BE2C (cell line): ENCODE data around the gene ITGB6.

Source experiments
- DNase-seq: peaks from one replicate; pipeline ENCODE4 v3.0.0-alpha.2; 2020
- H3K27me3 ChIP-seq: fragments of 250-450 bp; sonication (Bioruptor Pico); 2 replicates; pipeline ENCODE4 v1.5.1; 2020; ENCODE audit warnings: mild to moderate bottlenecking
- H3K36me3 ChIP-seq: fragments of 250-450 bp; sonication (Bioruptor Pico); 2 replicates; pipeline ENCODE4 v1.5.1; 2020; ENCODE audit warnings: mild to moderate bottlenecking
- H3K4me1 ChIP-seq: fragments of 250-450 bp; sonication (Bioruptor Pico); 2 replicates; pipeline ENCODE4 v1.5.1; 2020
- H3K4me3 ChIP-seq: 2 replicates; pipeline ENCODE4 v1.5.1; 2011; ENCODE audit warnings: low read depth, low read length
- H3K9me3 ChIP-seq: fragments of 250-450 bp; sonication (Bioruptor Pico); 2 replicates; pipeline ENCODE4 v1.5.1; 2020
- TF ChIP-seq, protein P1 (sequence below): IDR thresholded peaks from 2 replicates; pipeline ENCODE4 v1.5.1; 2012; ENCODE audit warnings: mild to moderate bottlenecking, low read depth, low read length

The ITGB6 gene

DNA sequence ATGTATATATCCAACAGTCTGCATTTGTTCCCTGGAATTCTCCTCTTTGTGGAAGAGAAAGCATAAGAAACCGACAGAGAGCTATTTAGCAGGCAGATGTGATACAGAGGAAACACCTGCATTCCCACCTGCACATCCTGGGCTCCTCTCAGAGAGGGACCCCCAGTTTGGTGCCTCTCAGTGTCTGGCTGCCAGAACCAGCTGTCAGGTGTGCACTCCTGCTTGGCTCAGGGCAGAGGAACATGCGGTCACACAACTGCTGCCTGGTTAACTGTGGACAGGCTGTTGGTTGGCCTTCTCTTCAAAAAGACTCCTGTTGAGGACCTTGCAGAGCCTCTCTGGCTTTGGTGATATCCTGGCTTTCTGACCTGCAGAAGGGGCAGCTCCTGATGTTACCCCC, 54.6 kb downstream of the ITGB6 start:
- Histone ChIP-seq H3K9me3 (no peaks in the 10 kb centered on the region), H3K4me1 (no peaks in the 10 kb centered on the region), H3K4me3 (no peak overlapping the region), H3K27me3 (no peaks in the 10 kb centered on the region), H3K36me3 (no peaks in the 10 kb centered on the region)
- TF ChIP-seq, protein P1, sequence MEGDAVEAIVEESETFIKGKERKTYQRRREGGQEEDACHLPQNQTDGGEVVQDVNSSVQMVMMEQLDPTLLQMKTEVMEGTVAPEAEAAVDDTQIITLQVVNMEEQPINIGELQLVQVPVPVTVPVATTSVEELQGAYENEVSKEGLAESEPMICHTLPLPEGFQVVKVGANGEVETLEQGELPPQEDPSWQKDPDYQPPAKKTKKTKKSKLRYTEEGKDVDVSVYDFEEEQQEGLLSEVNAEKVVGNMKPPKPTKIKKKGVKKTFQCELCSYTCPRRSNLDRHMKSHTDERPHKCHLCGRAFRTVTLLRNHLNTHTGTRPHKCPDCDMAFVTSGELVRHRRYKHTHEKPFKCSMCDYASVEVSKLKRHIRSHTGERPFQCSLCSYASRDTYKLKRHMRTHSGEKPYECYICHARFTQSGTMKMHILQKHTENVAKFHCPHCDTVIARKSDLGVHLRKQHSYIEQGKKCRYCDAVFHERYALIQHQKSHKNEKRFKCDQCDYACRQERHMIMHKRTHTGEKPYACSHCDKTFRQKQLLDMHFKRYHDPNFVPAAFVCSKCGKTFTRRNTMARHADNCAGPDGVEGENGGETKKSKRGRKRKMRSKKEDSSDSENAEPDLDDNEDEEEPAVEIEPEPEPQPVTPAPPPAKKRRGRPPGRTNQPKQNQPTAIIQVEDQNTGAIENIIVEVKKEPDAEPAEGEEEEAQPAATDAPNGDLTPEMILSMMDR, result no peak
- DNase-seq, result no peak

DNA sequence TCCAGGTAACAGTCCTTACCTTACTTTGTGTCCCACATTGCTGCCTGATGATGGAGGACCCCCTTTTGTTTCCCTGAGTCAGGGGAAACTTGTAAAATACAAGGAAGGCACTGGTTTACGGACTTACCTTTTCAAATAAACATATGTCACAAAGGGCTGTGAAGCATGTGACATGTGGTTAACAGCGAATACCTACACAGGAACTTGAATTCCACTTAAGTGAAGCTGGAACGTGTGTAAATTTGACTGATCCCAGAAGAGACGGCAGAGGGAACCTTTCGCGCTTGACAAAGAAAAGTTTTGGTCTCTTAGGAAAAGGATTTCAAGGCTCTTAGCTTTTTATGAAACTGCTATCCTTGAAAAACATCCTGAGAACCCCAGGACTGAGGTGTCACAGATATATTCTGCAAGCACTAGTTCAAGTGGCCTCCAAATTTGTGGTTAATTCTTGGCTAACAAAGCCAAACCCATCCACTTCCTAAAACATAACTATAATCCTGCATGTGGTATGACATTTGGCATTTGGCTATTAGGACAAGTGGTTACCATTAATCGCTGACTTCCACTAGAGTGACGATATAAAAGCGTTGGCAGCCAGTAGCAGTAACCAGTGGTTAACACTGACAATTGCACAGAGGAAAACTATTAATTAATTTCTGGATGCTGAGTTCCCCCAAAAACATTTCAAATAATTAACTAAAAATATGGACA, 55.6 kb downstream of the ITGB6 start:
- no peaks in the 10 kb centered on the region for H3K4me1 ChIP-seq
- H3K27me3 ChIP-seq, result no peaks in the 10 kb centered on the region
- TF ChIP-seq, protein P1, result no peak
- H3K9me3 ChIP-seq, result no peaks in the 10 kb centered on the region
- H3K36me3 ChIP-seq, result no peaks in the 10 kb centered on the region
- no peak overlapping the region for H3K4me3 ChIP-seq
- DNase-seq, result no peak

- TF ChIP-seq, protein P1, result no peak
- Histone ChIP-seq H3K4me3 (no peak overlapping the region), H3K27me3 (no peaks in the 10 kb centered on the region), H3K4me1 (no peaks in the 10 kb centered on the region), H3K9me3 (no peaks in the 10 kb centered on the region), H3K36me3 (no peaks in the 10 kb centered on the region)
- DNase-seq, result no peak
Observed at GRCh38 chr2:160142472-160142871, 57.6 kb downstream of the ITGB6 start.

DNA sequence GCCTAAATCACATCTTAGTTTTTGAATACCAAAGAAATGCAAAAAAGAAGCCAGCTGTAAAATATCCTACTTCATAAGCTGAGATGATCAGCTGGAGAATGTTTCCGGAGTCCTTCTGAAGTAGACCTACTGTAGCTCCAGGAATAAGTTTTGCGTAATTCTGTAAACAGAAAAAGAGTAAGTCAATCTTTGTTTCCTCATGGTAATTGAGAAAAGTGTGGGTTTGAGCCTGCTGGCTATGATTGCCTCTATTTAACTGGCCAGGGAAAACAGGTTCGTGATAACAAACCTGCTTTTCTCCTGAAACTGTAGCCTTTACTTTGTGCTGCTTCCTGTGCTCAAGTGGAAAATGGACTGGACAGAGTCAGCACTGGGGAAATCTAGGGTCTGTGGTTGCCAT, 58.2 kb downstream of the ITGB6 start:
- Histone ChIP-seq H3K9me3 (no peaks in the 10 kb centered on the region), H3K36me3 (no peaks in the 10 kb centered on the region), H3K4me1 (no peaks in the 10 kb centered on the region), H3K27me3 (no peaks in the 10 kb centered on the region), H3K4me3 (no peak overlapping the region)
- TF ChIP-seq, protein P1, result no peak
- no peak for DNase-seq

- Histone ChIP-seq H3K27me3 (no peaks in the 10 kb centered on the region), H3K4me3 (no peak overlapping the region), H3K36me3 (no peaks in the 10 kb centered on the region), H3K9me3 (no peaks in the 10 kb centered on the region), H3K4me1 (no peaks in the 10 kb centered on the region)
- no peak for DNase-seq
- TF ChIP-seq, protein P1, result no peak
Observed at GRCh38 chr2:160141419-160141818, 58.7 kb downstream of the ITGB6 start.

DNA sequence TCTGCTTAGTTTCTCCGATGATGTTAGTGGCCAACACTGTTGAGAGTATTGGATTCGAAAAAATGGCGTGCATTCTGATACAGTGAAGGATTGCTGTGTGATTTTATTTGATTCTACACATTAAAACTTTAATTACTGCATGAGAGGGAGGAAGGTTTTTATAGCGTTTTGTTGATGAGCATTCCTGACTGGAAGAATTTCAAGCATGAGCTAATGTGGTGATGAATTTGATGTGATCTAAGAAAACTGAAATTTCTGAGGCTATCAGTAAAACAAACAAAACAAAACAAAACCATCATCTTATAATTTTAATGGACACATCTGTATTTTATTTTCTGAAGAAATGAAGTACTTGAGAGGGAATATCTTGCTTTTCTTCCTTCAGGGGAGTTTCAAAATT, 59.6 kb downstream of the ITGB6 start:
- H3K4me1 ChIP-seq, result no peaks in the 10 kb centered on the region
- H3K9me3 ChIP-seq, result no peaks in the 10 kb centered on the region
- TF ChIP-seq, protein P1, result no peak
- H3K27me3 ChIP-seq, result no peaks in the 10 kb centered on the region
- DNase-seq, result no peak
- no peaks in the 10 kb centered on the region for H3K36me3 ChIP-seq
- H3K4me3 ChIP-seq, result no peak overlapping the region
